Measurements from ENCODE around the gene CLN3.
"Not testable (repeated sequence)": the region's sequence is repeated elsewhere in the genome, so short reads cannot be mapped to it uniquely, and the experiment has no call there.

Gene CLN3

GRCh38 chr16:28486266-28486665 lies 5.6 kb downstream of the CLN3 start:
- Histone ChIP-seq H3K36me3 (peaks cover 12% of the 10 kb centered on the region), H3K27ac (no peak overlapping the region)

GRCh38 chr16:28483361-28483760 lies 8.5 kb downstream of the CLN3 start:
- H3K27ac ChIP-seq; H3K9me3 ChIP-seq (ENCODE audit: severe bottlenecking); H3K27me3 ChIP-seq (ENCODE audit: insufficient read depth, low read depth, severe bottlenecking); DNase-seq; H3K36me3 ChIP-seq; H3K4me3 ChIP-seq (ENCODE audit: low read depth, low read length): not testable (repeated sequence)

More at GRCh38 chr16:28486266-28486665, 5.6 kb downstream of the CLN3 start:
- no peak for TF ChIP-seq CTCF (IDR thresholded peaks at IDR 0.05; ENCODE audit: low read depth, low read length)
- no peak for DNase-seq
- Histone ChIP-seq H3K9me3 (ENCODE audit: severe bottlenecking) (no peaks in the 10 kb centered on the region), H3K4me3 (ENCODE audit: low read depth, low read length) (no peak overlapping the region), H3K27me3 (ENCODE audit: insufficient read depth, low read depth, severe bottlenecking) (no peaks in the 10 kb centered on the region)

- peaks cover 14% of the 10 kb centered on the region for H3K36me3 ChIP-seq
- no peak for TF ChIP-seq CTCF (IDR thresholded peaks at IDR 0.05; ENCODE audit: low read depth, low read length)
- H3K9me3 ChIP-seq (ENCODE audit: severe bottlenecking) = no peaks in the 10 kb centered on the region
- no peak overlapping the region for H3K4me3 ChIP-seq (ENCODE audit: low read depth, low read length)
- no peaks in the 10 kb centered on the region for H3K27me3 ChIP-seq (ENCODE audit: insufficient read depth, low read depth, severe bottlenecking)
- H3K27ac ChIP-seq = no peak overlapping the region
- no peak for DNase-seq
These were observed 9.8 kb downstream of the CLN3 start for GRCh38 chr16:28482026-28482425.

- Histone ChIP-seq H3K27me3 (ENCODE audit: insufficient read depth, low read depth, severe bottlenecking) (no peaks in the 10 kb centered on the region), H3K36me3 (peaks cover 22% of the 10 kb centered on the region), H3K4me3 (ENCODE audit: low read depth, low read length) (no peak overlapping the region), H3K27ac (no peak overlapping the region), H3K9me3 (ENCODE audit: severe bottlenecking) (no peaks in the 10 kb centered on the region)
- TF ChIP-seq CTCF (IDR thresholded peaks at IDR 0.05; ENCODE audit: low read depth, low read length) = no peak
- no peak for DNase-seq
These were observed 13.2 kb downstream of the CLN3 start for GRCh38 chr16:28478506-28479180.

DNA sequence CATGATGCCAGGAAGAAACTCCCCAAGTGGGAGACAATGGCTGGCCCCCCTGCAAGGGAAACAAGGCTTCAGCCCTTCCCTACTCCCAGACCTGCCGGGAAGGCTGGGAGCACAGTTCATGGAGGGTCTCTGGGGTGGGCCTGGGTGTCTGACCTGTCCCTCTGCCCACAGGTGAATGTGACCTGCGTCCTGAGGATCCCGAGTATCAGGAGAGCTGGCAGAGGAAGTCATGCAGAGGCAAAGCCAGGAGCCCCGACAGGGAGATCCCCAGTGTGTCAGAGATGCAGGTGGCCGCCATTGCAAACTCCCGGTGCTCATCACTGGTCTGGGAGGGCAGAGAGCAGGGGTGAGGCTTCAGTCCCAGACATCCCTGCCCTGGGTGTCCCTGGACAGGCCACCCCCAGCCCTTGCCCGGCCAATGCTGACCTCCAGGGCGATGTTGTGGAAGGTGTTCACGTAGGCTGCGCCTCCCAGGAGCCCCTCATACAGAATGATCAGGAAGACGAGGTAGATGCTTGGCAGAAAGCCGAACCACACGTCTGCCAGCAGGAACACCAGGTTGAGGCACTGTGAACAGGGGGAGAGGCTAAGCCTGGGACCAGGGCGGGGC lies 14.5 kb downstream of the CLN3 start:
- peaks cover 19% of the 10 kb centered on the region for H3K36me3 ChIP-seq
- no peak overlapping the region for H3K27ac ChIP-seq
- H3K4me3 ChIP-seq (ENCODE audit: low read depth, low read length) = no peak overlapping the region
- no peak for DNase-seq
- H3K9me3 ChIP-seq (ENCODE audit: severe bottlenecking) = no peaks in the 10 kb centered on the region
- no peak for TF ChIP-seq CTCF (IDR thresholded peaks at IDR 0.05; ENCODE audit: low read depth, low read length)
- no peaks in the 10 kb centered on the region for H3K27me3 ChIP-seq (ENCODE audit: insufficient read depth, low read depth, severe bottlenecking)

GRCh38 chr16:28475221-28475620 lies 16.7 kb downstream of the CLN3 start:
- Histone ChIP-seq H3K9me3 (ENCODE audit: severe bottlenecking) (no peaks in the 10 kb centered on the region), H3K27me3 (ENCODE audit: insufficient read depth, low read depth, severe bottlenecking) (no peaks in the 10 kb centered on the region), H3K36me3 (peaks cover 14% of the 10 kb centered on the region), H3K4me3 (ENCODE audit: low read depth, low read length) (no peak overlapping the region), H3K27ac (no peak overlapping the region)
- DNase-seq = no peak
- no peak for TF ChIP-seq CTCF (IDR thresholded peaks at IDR 0.05; ENCODE audit: low read depth, low read length)

Data from WERI-Rb-1 (cell line).